Endothelial cell of umbilical vein (primary cell): Measurements from ENCODE around the gene LMTK2. TPM values are rescaled to one million over a fixed set of nuclear protein-coding genes. Genes with fewer than 3 reads are reported as not detected.

ENCODE experiments used
- BruUV-seq: library from RNA; stranded (reverse); fragments of 400-500 nt; replicated peaks from 2 replicates; lab custom pipeline; 2021; lab: Mats Ljungman, UMichigan
- CTCF ChIA-PET: fragments of 300-600, 350-600 bp; sonication (Branson Sonifier 250); formaldehyde crosslinking; loops from one replicate; lab custom pipeline; 2021; ENCODE audit warnings: antibody characterized with exemption, inconsistent platforms; lab: Charles Lee
- POLR2A ChIA-PET: fragments of 300-600, 350-600 bp; sonication (Branson Sonifier 250); formaldehyde crosslinking; loops from one replicate; lab custom pipeline; 2021; ENCODE audit warnings: antibody characterized with exemption, inconsistent platforms; lab: Charles Lee
- DNase-seq: peaks from one replicate; pipeline ENCODE4 v3.0.0-alpha.2; 2011; ENCODE audit warnings: low read depth, low spot score
- FAIRE-seq: peaks from 2 replicates; lab custom pipeline; 2011; peaks lifted over from hg19 to GRCh38; lab: Jason Lieb, UNC
- H2AFZ ChIP-seq: 2 replicates; pipeline ENCODE4 v1.6.0; 2012; ENCODE audit warnings: low read depth, low read length, control low read depth, inconsistent platforms
- H3K27ac ChIP-seq: 2 replicates; pipeline ENCODE4 v1.5.1; 2011; ENCODE audit warnings: low read depth, mild to moderate bottlenecking, control low read depth, low read length, moderate library complexity; ENCODE audit not compliant: insufficient read depth
- H3K27me3 ChIP-seq, 2 experiments: 2 replicates each; pipeline versions ENCODE4 v1.6.0 to v1.6.1; 2011; ENCODE audit warnings: low read length in 2 of 2, mixed read lengths in 1 of 2; ENCODE audit not compliant: control insufficient read depth in 2 of 2, insufficient read depth in 2 of 2
- H3K36me3 ChIP-seq, 2 experiments: 2 replicates in 1 of 2; 3 replicates in 1 of 2; pipeline ENCODE4 v1.5.1; 2011; ENCODE audit warnings: low read length in 2 of 2, mild to moderate bottlenecking in 1 of 2, moderate library complexity in 1 of 2; ENCODE audit not compliant: control insufficient read depth in 2 of 2, insufficient read depth in 2 of 2; ENCODE audit errors: extremely low read depth in 1 of 2
- H3K4me1 ChIP-seq: 3 replicates; pipeline ENCODE4 v1.5.1; 2011; ENCODE audit warnings: mild to moderate bottlenecking, low read length; ENCODE audit not compliant: control insufficient read depth, insufficient read depth; ENCODE audit errors: extremely low read depth
- H3K4me2 ChIP-seq: 2 replicates; pipeline ENCODE4 v1.6.1; 2011; ENCODE audit warnings: low read length, control low read depth, mixed read lengths; ENCODE audit not compliant: insufficient read depth
- H3K4me3 ChIP-seq, 3 experiments: fragments of 200-600 bp in 1 of 3; sonication (generic), shearing (Covaris generic) in 1 of 3; replicated peaks in 1 of 3; 2 replicates each; pipeline ENCODE4 v1.5.1; 2011 to 2016; ENCODE audit warnings: control low read depth in 3 of 3, low read length in 3 of 3, mild to moderate bottlenecking in 2 of 3, inconsistent platforms in 1 of 3, low read depth in 1 of 3, moderate library complexity in 1 of 3; ENCODE audit not compliant: insufficient read depth in 1 of 3
- H3K79me2 ChIP-seq: 2 replicates; pipeline ENCODE4 v1.6.0; 2012; ENCODE audit warnings: low read length, inconsistent platforms; ENCODE audit not compliant: control insufficient read depth, insufficient read depth
- H3K9ac ChIP-seq: replicated peaks from 2 replicates; pipeline ENCODE3; 2011; ENCODE audit warnings: low read length, control low read depth; ENCODE audit not compliant: insufficient read depth; ENCODE audit errors: extremely low read depth
- H3K9me1 ChIP-seq: replicated peaks from 3 replicates; pipeline ENCODE4 v1.6.0; 2011; ENCODE audit warnings: mild to moderate bottlenecking, low read length; ENCODE audit not compliant: control insufficient read depth, insufficient read depth; ENCODE audit errors: extremely low read depth
- H3K9me3 ChIP-seq: replicated peaks from 2 replicates; pipeline ENCODE4 v1.5.1; 2012; ENCODE audit warnings: low read length, inconsistent platforms; ENCODE audit not compliant: control insufficient read depth, insufficient read depth
- H4K20me1 ChIP-seq: replicated peaks from 2 replicates; pipeline ENCODE3; 2011; ENCODE audit warnings: mild to moderate bottlenecking, low read length; ENCODE audit not compliant: control insufficient read depth, insufficient read depth; ENCODE audit errors: extremely low read depth
- EZH2 ChIP-seq: IDR thresholded peaks from 2 replicates; pipeline ENCODE4 v1.6.1; 2012; ENCODE audit warnings: borderline replicate concordance, low read depth, mild to moderate bottlenecking, moderate library complexity, low read length, inconsistent platforms; ENCODE audit not compliant: severe bottlenecking
- GATA2 ChIP-seq: IDR thresholded peaks from 2 replicates; pipeline ENCODE4 v1.7.0; 2011; ENCODE audit warnings: low read depth, mild to moderate bottlenecking, moderate library complexity, mixed read lengths, low read length; ENCODE audit not compliant: insufficient read length, insufficient read depth
- JUN ChIP-seq: IDR thresholded peaks from 2 replicates; pipeline ENCODE4 v1.6.1; 2011; ENCODE audit warnings: borderline replicate concordance, low read depth; ENCODE audit not compliant: insufficient read length, insufficient read depth
- MAX ChIP-seq: IDR thresholded peaks from 2 replicates; pipeline ENCODE4 v1.6.1; 2011; ENCODE audit not compliant: insufficient read depth, insufficient read length
- POLR2A ChIP-seq: IDR thresholded peaks from 2 replicates; pipeline ENCODE4 v1.6.1; 2012; ENCODE audit warnings: low read depth, mild to moderate bottlenecking, control low read depth, low read length
- POLR2AphosphoS5 ChIP-seq: IDR thresholded peaks from 2 replicates; pipeline ENCODE4 v1.6.1; 2012; ENCODE audit warnings: low read depth, mild to moderate bottlenecking, control low read depth, low read length, moderate library complexity; ENCODE audit not compliant: insufficient read depth
- dilution Hi-C: fragments of 300-500 bp; cut with MboI; formaldehyde crosslinking; loops from one replicate; pipeline ENCODE4 v1.15.0; 2019; ENCODE audit warnings: low sequenced_read_pairs; ENCODE audit not compliant: extremely low pct_ligation_motif_present
- intact Hi-C: fragments of 100-400 bp; cut with micrococcal nuclease; formaldehyde crosslinking; loops from one replicate; pipeline ENCODE4 v1.10.0; 2022
- polyA plus RNA-seq, 4 experiments: library from polyadenylated mRNA; depleted of rRNA in 3 of 4; stranded (reverse) in 3 of 4; unstranded in 1 of 4; fragments of >200 nt; gene quantifications; 2 replicates each; pipeline versions ENCODE4 v1.2.1 to v1.2.3, GENCODE V29; 2011 to 2012; ENCODE audit warnings: missing spikeins in 1 of 4
- total RNA-seq: library from RNA; stranded (reverse); gene quantifications from 2 replicates; pipeline ENCODE4 v1.2.3, GENCODE V29; 2021
- TF ChIP-seq, protein P1 (sequence below), 2 donors: IDR thresholded peaks; 1 replicate in 1 of 2; 2 replicates in 1 of 2; pipeline ENCODE4 v1.5.1; 2011; ENCODE audit warnings: low read length in 2 of 2, mild to moderate bottlenecking in 2 of 2, moderate library complexity in 2 of 2, control low read depth in 1 of 2, inconsistent platforms in 1 of 2, low read depth in 1 of 2; ENCODE audit not compliant: insufficient read depth in 1 of 2; ENCODE audit errors: extremely low read depth in 1 of 2

LMTK2 gene
- total and polyA plus RNA-seq, 2 donors (not counting 3 experiments of a cell fraction or from before 2014, with no cell fraction given) = 5.9 to 13.8 TPM

GRCh38 chr7:98097042-98097645 lies 9.5 kb upstream of the LMTK2 start:
- Histone ChIP-seq H3K27ac (no peak overlapping the region), H3K9me1 (no peaks in the 10 kb centered on the region), H3K4me1 (no peaks in the 10 kb centered on the region), H3K27me3 (peaks cover 0 to 3% of the 10 kb centered on the region in 2 experiments), H3K9me3 (no peaks in the 10 kb centered on the region), H3K4me3 (no peak overlapping the region), H3K36me3 (no peaks in the 10 kb centered on the region), H3K9ac (no peak overlapping the region), H4K20me1 (no peaks in the 10 kb centered on the region), H3K79me2 (no peaks in the 10 kb centered on the region), H3K4me2 (no peak overlapping the region), H2AFZ (no peak overlapping the region)
- CTCF ChIA-PET = interaction anchor here (1.8 to 1.9 kb wide), 2 partner anchors 13 to 71 kb away, joined by 5 to 7 read pairs; no protein-coding TSS in a partner anchor
- DNase-seq = no peak
- no peak for TF ChIP-seq GATA2
- no peak for TF ChIP-seq POLR2A
- no peak for TF ChIP-seq POLR2AphosphoS5
- TF ChIP-seq, protein P1, sequence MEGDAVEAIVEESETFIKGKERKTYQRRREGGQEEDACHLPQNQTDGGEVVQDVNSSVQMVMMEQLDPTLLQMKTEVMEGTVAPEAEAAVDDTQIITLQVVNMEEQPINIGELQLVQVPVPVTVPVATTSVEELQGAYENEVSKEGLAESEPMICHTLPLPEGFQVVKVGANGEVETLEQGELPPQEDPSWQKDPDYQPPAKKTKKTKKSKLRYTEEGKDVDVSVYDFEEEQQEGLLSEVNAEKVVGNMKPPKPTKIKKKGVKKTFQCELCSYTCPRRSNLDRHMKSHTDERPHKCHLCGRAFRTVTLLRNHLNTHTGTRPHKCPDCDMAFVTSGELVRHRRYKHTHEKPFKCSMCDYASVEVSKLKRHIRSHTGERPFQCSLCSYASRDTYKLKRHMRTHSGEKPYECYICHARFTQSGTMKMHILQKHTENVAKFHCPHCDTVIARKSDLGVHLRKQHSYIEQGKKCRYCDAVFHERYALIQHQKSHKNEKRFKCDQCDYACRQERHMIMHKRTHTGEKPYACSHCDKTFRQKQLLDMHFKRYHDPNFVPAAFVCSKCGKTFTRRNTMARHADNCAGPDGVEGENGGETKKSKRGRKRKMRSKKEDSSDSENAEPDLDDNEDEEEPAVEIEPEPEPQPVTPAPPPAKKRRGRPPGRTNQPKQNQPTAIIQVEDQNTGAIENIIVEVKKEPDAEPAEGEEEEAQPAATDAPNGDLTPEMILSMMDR (IDR thresholded peaks at IDR 0.05; ENCODE audit: extremely low read depth in 1 of 2, insufficient read depth in 1 of 2, low read depth in 1 of 2, low read length in 2 of 2) = no peak
- TF ChIP-seq EZH2 = no peak
- TF ChIP-seq JUN = no peak
- TF ChIP-seq MAX = no peak
- BruUV-seq = no TSS peak
- POLR2A ChIA-PET = no interaction called here
- intact Hi-C loops = no loop called here
- FAIRE-seq = no peak
- dilution Hi-C loops = no loop called here
